ENCODE results near the gene SLC5A2.
"Not testable (repeated sequence)": the region's sequence is repeated elsewhere in the genome, so short reads cannot be mapped to it uniquely, and the experiment has no call there.

Gene SLC5A2

DNA sequence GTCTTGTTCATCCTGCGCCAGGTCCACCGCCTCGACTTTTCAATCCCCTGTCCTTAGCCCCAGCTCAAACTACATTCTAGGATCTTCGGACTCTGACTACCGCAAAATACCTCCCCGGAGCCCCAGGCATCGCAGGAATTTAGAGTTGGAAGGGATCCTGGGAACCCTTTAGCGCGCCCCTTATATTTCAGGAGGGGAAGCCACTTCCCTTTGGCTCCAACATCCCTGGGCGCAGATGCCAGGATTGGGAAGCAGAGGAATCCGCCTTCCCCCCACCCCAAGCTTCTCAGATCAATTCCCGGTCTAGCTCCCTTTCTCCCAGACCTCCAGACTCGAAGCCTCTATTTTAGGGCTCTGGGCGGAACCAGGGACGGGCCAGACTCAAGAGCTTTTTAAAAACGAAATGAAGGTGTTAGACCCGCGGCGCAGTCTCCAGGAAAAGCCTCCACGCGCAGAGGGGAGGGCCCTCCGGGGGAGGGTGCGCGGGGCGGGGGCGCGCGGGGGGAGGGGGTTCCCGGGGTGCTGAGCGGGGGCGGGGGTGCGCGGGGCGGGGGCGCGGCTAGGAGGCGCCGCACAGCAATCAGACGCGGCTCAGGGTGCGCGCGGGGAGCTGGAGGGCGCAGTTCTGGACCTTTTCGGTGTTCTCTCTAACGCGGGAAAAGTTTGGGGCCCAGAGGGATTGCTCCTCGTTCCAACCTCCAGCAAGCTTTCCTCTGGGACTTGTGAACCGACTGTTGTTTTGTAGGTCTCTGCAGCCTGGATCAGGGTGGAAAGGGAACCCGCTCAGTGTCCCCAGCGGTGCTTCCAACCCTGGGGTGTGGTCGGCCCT lies 46.4 kb downstream of the SLC5A2 start:
- no peak for DNase-seq (ENCODE audit: low read depth)

DNA sequence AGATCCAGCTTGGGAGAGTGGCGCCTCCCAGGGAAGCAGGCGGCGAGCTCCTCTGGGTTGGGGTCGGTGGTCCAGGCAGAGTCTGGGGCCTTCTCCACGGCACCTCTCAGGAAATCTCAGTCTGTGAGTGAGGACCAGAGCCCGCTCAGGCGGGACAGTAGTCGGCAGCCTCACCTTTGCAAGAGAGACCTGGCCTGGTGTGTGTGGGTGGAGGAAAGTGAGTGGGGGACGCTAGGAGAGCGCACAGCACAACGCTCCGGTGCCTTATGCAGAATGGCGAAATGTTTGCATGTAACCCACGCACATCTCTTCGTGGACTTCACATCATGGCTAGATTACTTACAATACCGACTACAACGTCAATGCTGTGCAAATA lies 47.0 kb downstream of the SLC5A2 start:
- DNase-seq (ENCODE audit: low read depth): no peak

DNA sequence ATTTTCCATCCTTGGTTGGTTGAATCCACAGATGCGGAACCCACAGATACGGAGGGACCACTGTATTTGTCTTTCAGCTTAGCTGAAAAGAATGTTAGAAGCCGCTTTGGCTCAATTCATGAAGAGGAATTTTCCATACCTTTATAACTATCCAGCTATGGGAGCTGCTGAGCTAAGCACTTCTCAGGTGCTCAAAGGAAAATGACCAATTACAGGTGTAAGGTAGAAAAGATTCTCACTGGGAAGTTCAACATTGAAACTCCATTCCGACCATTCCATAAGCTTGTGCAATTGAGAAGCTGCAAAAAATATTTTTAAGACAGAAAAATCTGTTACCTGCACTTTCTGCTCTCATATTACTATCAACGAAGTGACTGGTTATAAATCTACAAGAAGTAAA lies 47.5 kb downstream of the SLC5A2 start:
- no peak for DNase-seq (ENCODE audit: low read depth)

DNA sequence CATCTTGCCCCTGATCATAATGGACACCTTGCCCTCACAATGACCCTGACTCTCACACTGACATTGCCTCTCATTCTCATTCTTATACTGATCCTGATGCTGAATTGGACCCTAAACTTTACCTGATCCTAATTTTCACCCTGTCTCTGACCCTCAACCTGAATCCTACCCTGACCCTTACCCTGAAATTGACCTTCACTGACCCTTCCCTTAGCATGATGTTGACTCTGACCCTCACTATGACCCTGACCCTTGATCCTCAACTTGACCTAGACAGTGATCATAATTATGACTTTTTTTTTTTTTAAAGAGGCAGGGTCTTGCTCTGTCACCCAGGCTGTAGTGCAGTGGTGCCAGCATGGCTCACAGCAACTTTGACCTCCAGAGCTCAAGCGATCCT lies 48.2 kb downstream of the SLC5A2 start:
- no peak for DNase-seq (ENCODE audit: low read depth)

DNA sequence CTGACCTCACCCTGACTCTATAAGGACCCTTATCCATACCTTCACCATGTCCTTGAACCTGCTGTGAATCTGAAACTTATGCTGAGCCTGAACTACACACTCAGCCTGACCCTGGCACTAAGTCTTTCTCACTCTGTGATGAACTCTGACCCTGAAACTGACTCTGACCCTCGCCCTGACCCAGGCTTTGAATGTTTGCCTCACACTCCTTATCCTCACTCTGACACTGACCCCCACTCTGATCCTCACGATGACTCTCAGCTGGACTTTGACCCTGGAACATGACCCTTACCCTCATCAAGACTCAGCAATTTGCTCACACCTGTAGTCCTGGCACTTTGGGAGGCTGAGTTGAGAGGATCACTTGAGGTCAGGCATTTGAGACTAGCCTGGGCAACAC lies 49.2 kb downstream of the SLC5A2 start:
- DNase-seq (ENCODE audit: low read depth): no peak

DNA sequence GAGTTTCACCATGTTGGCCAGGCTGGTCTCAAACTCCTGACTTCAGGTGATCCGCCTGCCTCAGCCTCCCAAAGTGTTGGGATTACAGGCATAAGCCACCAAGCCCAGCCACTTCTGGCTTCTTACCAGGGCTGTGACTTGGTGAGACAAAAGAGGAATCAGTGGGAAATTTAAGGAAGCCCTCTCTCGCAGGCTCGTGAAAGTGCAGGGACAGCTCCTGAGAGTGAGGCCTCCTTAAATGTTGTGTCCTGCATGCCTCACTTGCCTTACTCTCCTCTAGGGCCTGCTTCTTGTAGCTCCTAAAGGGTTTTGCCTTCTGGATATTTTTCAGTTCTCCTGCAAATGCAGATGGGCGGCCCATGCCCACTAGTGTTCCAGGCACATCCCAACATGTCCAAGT lies 50.0 kb downstream of the SLC5A2 start:
- no peak for DNase-seq (ENCODE audit: low read depth)

DNA sequence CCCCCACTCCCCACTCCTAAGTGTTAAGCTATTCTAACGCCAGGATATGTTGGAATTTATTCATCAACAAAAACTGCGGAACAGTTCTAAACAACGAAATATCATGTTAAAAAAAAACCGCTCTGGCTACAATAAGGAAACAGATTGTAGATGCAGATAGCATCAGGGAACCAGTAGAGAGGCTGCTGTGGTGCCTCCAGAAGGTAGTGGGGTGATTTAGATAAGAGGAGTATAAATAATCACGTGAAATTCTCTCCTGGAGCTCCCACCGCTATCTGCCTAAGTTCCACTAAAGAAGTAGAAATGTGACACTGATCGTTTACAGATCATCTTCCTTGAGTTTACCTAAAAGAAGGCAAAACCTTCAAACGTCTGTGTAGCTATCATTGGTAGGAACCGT lies 52.8 kb downstream of the SLC5A2 start:
- no peak for DNase-seq (ENCODE audit: low read depth)

DNA sequence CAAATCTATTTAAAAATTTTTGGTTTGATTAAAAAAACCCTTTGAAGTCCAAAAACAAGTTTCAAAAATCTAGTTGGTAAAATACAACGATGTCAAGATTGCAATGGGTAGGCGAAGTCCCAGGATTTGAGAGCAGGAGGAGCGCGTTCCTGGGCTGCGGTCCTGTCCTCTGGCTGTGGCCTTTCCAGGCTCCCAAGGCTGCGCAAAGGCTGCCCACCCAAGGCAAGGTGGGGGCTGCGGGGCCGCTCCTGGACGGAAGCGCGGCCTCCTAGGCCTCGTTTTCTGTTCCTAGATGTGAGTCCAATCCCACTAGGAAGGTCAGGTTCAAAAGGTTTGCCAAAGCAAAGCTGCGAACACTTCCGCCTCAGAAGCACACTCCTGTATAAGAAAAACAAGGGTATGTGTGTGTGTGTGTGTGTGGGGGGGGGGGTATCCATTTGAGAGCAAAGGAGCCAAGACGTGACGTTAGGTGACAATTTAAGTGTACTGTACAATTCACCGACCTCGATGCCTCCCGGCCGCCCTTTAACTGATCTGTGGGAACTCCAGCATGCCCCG lies 54.0 kb downstream of the SLC5A2 start:
- no peak for DNase-seq (ENCODE audit: low read depth)

DNA sequence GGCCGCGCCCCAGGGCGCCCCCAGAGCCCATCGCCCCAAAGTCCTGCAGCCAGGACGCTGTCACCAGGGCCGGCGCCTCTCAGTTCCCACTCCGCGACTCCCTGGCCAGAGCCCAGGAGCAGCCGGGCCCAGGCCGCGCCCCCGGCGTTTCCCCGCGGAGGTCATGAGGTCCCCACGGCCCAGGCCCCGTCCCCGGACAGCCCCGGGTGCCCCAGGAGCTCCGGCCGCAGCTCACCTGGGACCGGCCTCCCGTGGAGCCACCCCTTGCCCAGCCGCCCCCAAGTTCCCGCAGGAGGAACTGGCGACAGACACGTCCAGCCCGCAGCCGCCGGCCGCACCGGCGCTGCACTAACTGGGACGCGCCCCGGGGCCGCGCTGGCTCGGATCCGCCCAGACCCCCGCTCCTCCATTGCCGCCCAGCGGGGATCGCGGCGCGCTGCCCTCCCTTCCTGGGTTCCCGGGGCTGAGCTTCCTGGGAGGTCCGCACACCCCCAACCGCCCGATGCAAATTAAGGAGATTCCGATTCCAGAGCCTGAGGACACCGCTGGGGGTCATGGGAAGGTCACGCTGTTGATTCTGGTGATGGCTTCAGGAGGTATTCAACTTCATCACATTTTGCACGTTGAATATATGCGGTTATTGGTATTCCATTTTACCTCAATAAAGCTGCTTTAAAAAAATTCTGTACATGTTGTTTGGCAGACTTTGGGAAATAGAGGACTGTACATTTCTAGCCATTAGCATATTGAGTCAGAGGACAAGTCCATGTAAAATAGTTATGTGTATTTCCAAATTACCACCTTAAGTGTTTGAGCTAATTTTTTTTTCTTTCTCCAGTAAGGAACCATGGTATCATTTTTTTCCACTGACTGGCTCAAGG lies 54.7 kb downstream of the SLC5A2 start:
- DNase-seq (ENCODE audit: low read depth): no peak

DNA sequence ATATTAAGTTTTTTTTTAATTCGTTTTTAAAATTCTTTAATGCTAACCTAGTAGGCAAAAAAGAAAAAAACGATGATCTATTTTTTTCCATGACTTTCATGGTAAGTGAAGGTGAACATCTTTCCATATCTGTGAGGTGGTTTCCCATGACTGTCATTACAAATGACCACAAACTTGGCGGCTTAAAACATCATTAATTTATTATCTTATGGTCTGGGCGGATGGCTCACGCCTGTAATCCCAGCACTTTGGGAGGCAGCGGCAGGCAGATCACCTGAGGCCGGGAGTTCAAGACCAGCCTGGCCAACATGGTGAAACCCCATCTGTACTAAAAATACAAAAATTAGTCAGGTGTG lies 55.3 kb downstream of the SLC5A2 start:
- not testable (repeated sequence) for DNase-seq (ENCODE audit: low read depth)

DNA sequence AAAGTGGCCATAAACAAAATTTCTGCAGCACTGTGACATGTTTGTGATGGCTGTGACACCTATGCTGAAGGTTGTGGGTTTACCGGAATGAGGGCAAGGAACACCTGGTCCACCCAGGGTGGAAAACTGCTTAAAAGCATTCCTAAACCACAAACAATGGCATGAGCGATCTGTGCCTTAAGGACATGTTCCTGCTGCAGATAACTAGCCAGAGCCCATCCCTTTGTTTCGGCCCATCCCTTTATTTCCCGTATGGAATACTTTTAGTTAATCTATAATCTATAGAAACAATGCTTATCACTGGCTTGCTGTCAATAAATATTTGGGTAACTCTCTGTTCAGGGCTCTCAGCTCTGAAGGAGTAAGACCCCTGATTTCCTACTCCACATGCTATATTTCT lies 56.8 kb downstream of the SLC5A2 start:
- not testable (repeated sequence) for DNase-seq (ENCODE audit: low read depth)

Measured in T-helper 22 cell (primary cell).